OCI-LY1 (cell line): ENCODE measurements around the gene SORCS3.

Source experiments
- H2AFZ ChIP-seq: fragments of 200-600 bp; sonication (generic), shearing (Covaris generic); 2 replicates; pipeline ENCODE4 v1.6.0; 2014; ENCODE audit warnings: antibody characterized with exemption, mild to moderate bottlenecking, low read length
- H3F3A ChIP-seq: fragments of 200-600 bp; sonication (generic), shearing (Covaris generic); 2 replicates; pipeline ENCODE4 v1.6.0; 2014; ENCODE audit warnings: mild to moderate bottlenecking, antibody characterized with exemption, low read length, moderate library complexity; ENCODE audit not compliant: insufficient read depth
- H3K27ac ChIP-seq: fragments of 200-600 bp; sonication (generic); 2 replicates; pipeline ENCODE4 v1.5.1; 2014; ENCODE audit warnings: low read length, mixed run types, mild to moderate bottlenecking, low read depth; ENCODE audit not compliant: poor library complexity, severe bottlenecking
- H3K27me3 ChIP-seq: fragments of 200-600 bp; sonication (generic); 2 replicates; pipeline ENCODE4 v1.6.0; 2014; ENCODE audit warnings: antibody characterized with exemption, mild to moderate bottlenecking, low read length, moderate library complexity; ENCODE audit not compliant: insufficient read depth
- H3K36me3 ChIP-seq: fragments of 200-600 bp; sonication (generic); 2 replicates; pipeline ENCODE4 v1.6.1; 2014; ENCODE audit warnings: mild to moderate bottlenecking, antibody characterized with exemption, low read length, moderate library complexity, mixed read lengths; ENCODE audit not compliant: insufficient read depth
- H3K4me1 ChIP-seq: fragments of 200-600 bp; sonication (generic); 2 replicates; pipeline ENCODE4 v1.5.1; 2014; ENCODE audit warnings: mild to moderate bottlenecking, low read length, moderate library complexity; ENCODE audit not compliant: insufficient read depth, severe bottlenecking
- H3K4me2 ChIP-seq: fragments of 200-600 bp; sonication (generic), shearing (Covaris generic); 2 replicates; pipeline ENCODE4 v1.6.1; 2014; ENCODE audit warnings: low read length
- H3K4me3 ChIP-seq: fragments of 200-600 bp; sonication (generic); 2 replicates; pipeline ENCODE4 v1.5.1; 2014; ENCODE audit warnings: low read length, low read depth, mild to moderate bottlenecking, mixed read lengths; ENCODE audit not compliant: poor library complexity, severe bottlenecking
- H3K79me2 ChIP-seq: fragments of 200-600 bp; shearing (Covaris generic); 2 replicates; pipeline ENCODE4 v1.6.1; 2016; ENCODE audit warnings: mixed run types, low read length, mixed read lengths; ENCODE audit not compliant: insufficient read depth
- H3K9ac ChIP-seq: fragments of 200-600 bp; sonication (generic), shearing (Covaris generic); 2 replicates; pipeline ENCODE4 v1.6.1; 2014; ENCODE audit warnings: mild to moderate bottlenecking, low read length, mixed read lengths
- H3K9me2 ChIP-seq: fragments of 200-600 bp; sonication (generic), shearing (Covaris generic); 2 replicates; pipeline ENCODE4 v1.6.1; 2014; ENCODE audit warnings: low read depth, mild to moderate bottlenecking, low read length, mixed read lengths
- H3K9me3 ChIP-seq: fragments of 200-600 bp; shearing (Covaris generic); 2 replicates; pipeline ENCODE4 v1.6.1; 2014; ENCODE audit warnings: low read length, mixed read lengths
- H4K20me1 ChIP-seq: fragments of 200-600 bp; sonication (generic), shearing (Covaris generic); 2 replicates; pipeline ENCODE4 v1.6.0; 2016; ENCODE audit warnings: mild to moderate bottlenecking, low read length; ENCODE audit not compliant: insufficient read depth
- CTCF ChIP-seq: fragments of 200-600 bp; sonication (generic), shearing (Covaris generic); IDR thresholded peaks from 2 replicates; pipeline ENCODE4 v1.5.1; 2017; ENCODE audit warnings: mild to moderate bottlenecking, antibody characterized with exemption, low read length, moderate library complexity, mixed read lengths
- EZH2 ChIP-seq: fragments of 200-600 bp; sonication (generic), shearing (Covaris generic); IDR thresholded peaks from 2 replicates; pipeline ENCODE4 v1.8.0; 2017; ENCODE audit warnings: borderline replicate concordance, mixed run types, mild to moderate bottlenecking, antibody characterized with exemption, low read length, moderate library complexity, mixed read lengths

The SORCS3 gene

GRCh38 chr10:105070249-105070648 is 429.2 kb downstream of the SORCS3 start:
- no peak overlapping the region for H2AFZ ChIP-seq
- no peaks in the 10 kb centered on the region for H3K27me3 ChIP-seq
- H4K20me1 ChIP-seq = no peaks in the 10 kb centered on the region
- H3K79me2 ChIP-seq = no peaks in the 10 kb centered on the region
- no peaks in the 10 kb centered on the region for H3F3A ChIP-seq
- H3K9me3 ChIP-seq = no peaks in the 10 kb centered on the region
- H3K9me2 ChIP-seq = no peaks in the 10 kb centered on the region
- no peak overlapping the region for H3K4me2 ChIP-seq
- H3K4me3 ChIP-seq = no peak overlapping the region
- H3K4me1 ChIP-seq = no peaks in the 10 kb centered on the region
- H3K9ac ChIP-seq = no peak overlapping the region
- no peaks in the 10 kb centered on the region for H3K36me3 ChIP-seq
- H3K27ac ChIP-seq = no peak overlapping the region
- TF ChIP-seq EZH2 (no peak), CTCF (no peak)

- Histone ChIP-seq H3K9ac (no peak overlapping the region), H3K4me2 (no peak overlapping the region), H3K4me3 (no peak overlapping the region), H3K36me3 (no peaks in the 10 kb centered on the region), H4K20me1 (no peaks in the 10 kb centered on the region), H3K79me2 (no peaks in the 10 kb centered on the region), H3K27ac (no peak overlapping the region), H2AFZ (no peak overlapping the region), H3K9me3 (no peaks in the 10 kb centered on the region), H3K4me1 (no peaks in the 10 kb centered on the region), H3F3A (no peaks in the 10 kb centered on the region), H3K9me2 (no peaks in the 10 kb centered on the region), H3K27me3 (no peaks in the 10 kb centered on the region)
- TF ChIP-seq EZH2 = no peak
- TF ChIP-seq CTCF = no peak
These were observed 429.9 kb downstream of the SORCS3 start for GRCh38 chr10:105070952-105071351.

- Histone ChIP-seq H3K9me3 (no peaks in the 10 kb centered on the region), H2AFZ (no peak overlapping the region), H3K9me2 (no peaks in the 10 kb centered on the region), H3K4me1 (no peaks in the 10 kb centered on the region), H3K27me3 (no peaks in the 10 kb centered on the region), H3K4me2 (no peak overlapping the region), H4K20me1 (no peaks in the 10 kb centered on the region), H3K27ac (no peak overlapping the region), H3K79me2 (no peaks in the 10 kb centered on the region), H3K9ac (no peak overlapping the region), H3F3A (no peaks in the 10 kb centered on the region), H3K4me3 (no peak overlapping the region), H3K36me3 (no peaks in the 10 kb centered on the region)
- no peak for TF ChIP-seq CTCF
- TF ChIP-seq EZH2 = no peak
These were observed 430.9 kb downstream of the SORCS3 start for GRCh38 chr10:105071980-105072379.
